ENCODE data around the gene THSD4.

Gene THSD4

GRCh38 chr15:71098920-71099319, 16.4 kb upstream of the THSD4 start:
- no peak for FAIRE-seq

GRCh38 chr15:71103102-71103676, 12.1 kb upstream of the THSD4 start:
- FAIRE-seq = no peak

- no peak for FAIRE-seq
Observed at GRCh38 chr15:71104636-71105035, 10.6 kb upstream of the THSD4 start.

- FAIRE-seq = no peak
Observed at GRCh38 chr15:71105444-71105843, 9.8 kb upstream of the THSD4 start.

- FAIRE-seq = no peak
Observed at GRCh38 chr15:71106802-71107500, 8.3 kb upstream of the THSD4 start.

- FAIRE-seq = no peak
Observed at GRCh38 chr15:71107501-71107815, 7.8 kb upstream of the THSD4 start.

- no peak for FAIRE-seq
Observed at GRCh38 chr15:71109130-71109529, 6.1 kb upstream of the THSD4 start.

GRCh38 chr15:71109905-71110304, 5.4 kb upstream of the THSD4 start:
- no peak for FAIRE-seq

- FAIRE-seq = no peak
Observed at GRCh38 chr15:71110405-71111180, 4.7 kb upstream of the THSD4 start.

GRCh38 chr15:71111181-71111565, 4.1 kb upstream of the THSD4 start:
- no peak for FAIRE-seq

GRCh38 chr15:71111950-71112349, 3.3 kb upstream of the THSD4 start:
- FAIRE-seq = no peak

- FAIRE-seq = no peak
Observed at GRCh38 chr15:71112429-71112828, 2.8 kb upstream of the THSD4 start.

GRCh38 chr15:71114066-71114680, 1.1 kb upstream of the THSD4 start:
- no peak for FAIRE-seq

GRCh38 chr15:71115567-71116351, 488 bp downstream of the THSD4 start:
- no peak for FAIRE-seq

GRCh38 chr15:71116366-71116765, 1.1 kb downstream of the THSD4 start:
- no peak for FAIRE-seq

GRCh38 chr15:71116942-71117341, 1.7 kb downstream of the THSD4 start:
- FAIRE-seq = no peak

- no peak for FAIRE-seq
Observed at GRCh38 chr15:71117714-71118305, 2.5 kb downstream of the THSD4 start.

- FAIRE-seq = no peak
Observed at GRCh38 chr15:71118345-71118744, 3.1 kb downstream of the THSD4 start.

- FAIRE-seq = no peak
Observed at GRCh38 chr15:71118881-71119632, 3.8 kb downstream of the THSD4 start.

GRCh38 chr15:71120428-71120944, 5.2 kb downstream of the THSD4 start:
- FAIRE-seq = no peak

GRCh38 chr15:71121442-71121841, 6.2 kb downstream of the THSD4 start:
- no peak for FAIRE-seq
